Liver (tissue), 9 donors: ENCODE data around the gene BOC. TPM values are rescaled to one million over a fixed set of nuclear protein-coding genes. Genes with fewer than 3 reads are reported as not detected.

Source experiments
- DNase-seq: peaks from one replicate; pipeline ENCODE4 v3.0.0-alpha.2; 2017; ENCODE audit warnings: low spot score
- H3K27ac ChIP-seq, 2 donors: one replicate each; pipeline ENCODE4 v1.7.0; 2013; ENCODE audit warnings: inconsistent platforms in 2 of 2, low read length in 2 of 2, control low read depth in 1 of 2, low read depth in 1 of 2, mild to moderate bottlenecking in 1 of 2
- H3K27me3 ChIP-seq, 4 donors: one replicate each; pipeline versions ENCODE4 v1.6.1 to v1.7.0; 2013; ENCODE audit warnings: low read length in 3 of 4, inconsistent platforms in 1 of 4, mild to moderate bottlenecking in 1 of 4, moderate library complexity in 1 of 4; ENCODE audit not compliant: control insufficient read depth in 4 of 4, insufficient read depth in 4 of 4
- H3K36me3 ChIP-seq, 4 donors: one replicate each; pipeline versions ENCODE4 v1.6.1 to v1.7.0; 2013; ENCODE audit warnings: low read length in 3 of 4, mild to moderate bottlenecking in 3 of 4, low read depth in 1 of 4, moderate library complexity in 1 of 4; ENCODE audit not compliant: control insufficient read depth in 4 of 4, insufficient read depth in 3 of 4
- H3K4me1 ChIP-seq, 4 donors: one replicate each; pipeline versions ENCODE4 v1.6.1 to v1.7.0; 2013; ENCODE audit warnings: low read length in 3 of 4, mild to moderate bottlenecking in 3 of 4, moderate library complexity in 1 of 4; ENCODE audit not compliant: control insufficient read depth in 4 of 4, insufficient read depth in 4 of 4
- H3K4me3 ChIP-seq, 3 donors: one replicate each; pipeline versions ENCODE4 v1.6.1 to v1.7.0; 2013; ENCODE audit warnings: low read length in 3 of 3, control low read depth in 1 of 3, low read depth in 1 of 3, mild to moderate bottlenecking in 1 of 3
- H3K9ac ChIP-seq, 2 donors: one replicate each; pipeline ENCODE4 v1.7.0; 2013; ENCODE audit warnings: low read length in 2 of 2, mild to moderate bottlenecking in 2 of 2, moderate library complexity in 2 of 2, control low read depth in 1 of 2, low read depth in 1 of 2
- H3K9me3 ChIP-seq, 4 donors: one replicate each; pipeline versions ENCODE4 v1.6.1 to v1.7.0; 2013; ENCODE audit warnings: low read length in 3 of 4; ENCODE audit not compliant: control insufficient read depth in 4 of 4
- ATF3 ChIP-seq: IDR thresholded peaks from 2 replicates; pipeline ENCODE4 v1.6.1; 2016; ENCODE audit warnings: antibody characterized with exemption
- CTCF ChIP-seq: fragments of 150-350 bp; IDR thresholded peaks from 2 replicates; pipeline ENCODE4 v1.5.1; 2017; ENCODE audit warnings: improper control_type of control experiment, low read depth, low read length; ENCODE audit not compliant: missing input control
- EGR1 ChIP-seq, 2 donors: IDR thresholded peaks; 2 replicates each; pipeline ENCODE4 v1.6.1; 2016 to 2018; ENCODE audit warnings: antibody characterized with exemption in 2 of 2, low read depth in 2 of 2
- HNF4A ChIP-seq, 2 donors: conservative IDR thresholded peaks; 2 replicates each; pipeline ENCODE4 v1.6.1; 2016; ENCODE audit warnings: antibody characterized with exemption in 2 of 2, mild to moderate bottlenecking in 2 of 2
- HNF4G ChIP-seq: IDR thresholded peaks from 2 replicates; pipeline ENCODE4 v1.6.1; 2016; ENCODE audit warnings: antibody characterized with exemption
- JUND ChIP-seq, 2 donors: IDR thresholded peaks; 2 replicates each; pipeline ENCODE4 v1.6.1; 2016; ENCODE audit warnings: antibody characterized with exemption in 2 of 2
- MAX ChIP-seq: IDR thresholded peaks from 2 replicates; pipeline ENCODE4 v1.6.1; 2016; ENCODE audit warnings: antibody characterized with exemption
- NR2F2 ChIP-seq: IDR thresholded peaks from 2 replicates; pipeline ENCODE4 v1.6.1; 2016; ENCODE audit warnings: antibody characterized with exemption
- RAD21 ChIP-seq, 2 donors: IDR thresholded peaks; 2 replicates each; pipeline ENCODE4 v1.6.1; 2016; ENCODE audit warnings: antibody characterized with exemption in 2 of 2, mild to moderate bottlenecking in 2 of 2
- RXRA ChIP-seq, 2 donors: IDR thresholded peaks; 2 replicates each; pipeline ENCODE4 v1.6.1; 2017 to 2018; ENCODE audit warnings: antibody characterized with exemption in 2 of 2, mild to moderate bottlenecking in 1 of 2
- TAF1 ChIP-seq: conservative IDR thresholded peaks from 2 replicates; pipeline ENCODE4 v1.6.1; 2016; ENCODE audit warnings: antibody characterized with exemption, mild to moderate bottlenecking
- YY1 ChIP-seq: IDR thresholded peaks from 2 replicates; pipeline ENCODE4 v1.6.1; 2016; ENCODE audit warnings: antibody characterized with exemption, mild to moderate bottlenecking
- ZBTB33 ChIP-seq: IDR thresholded peaks from 2 replicates; pipeline ENCODE4 v1.6.1; 2016; ENCODE audit warnings: antibody characterized with exemption
- WGBS: extraction: QIAGEN DNeasy Blood & Tissue Kit; methylation state at CpG from one replicate; pipeline ENCODE4 v1.1.7; 2013; 5-methylcytosine and 5-hydroxymethylcytosine counted together
- polyA plus RNA-seq, 2 donors: library from polyadenylated mRNA; stranded (reverse) in 1 of 2; unstranded in 1 of 2; fragments of 200-250 nt in 1 of 2; fragments of >200 nt in 1 of 2; fragmentation: Nextera tagmentation in 1 of 2; extraction: Ambion mirVana in 1 of 2; gene quantifications; one replicate each; pipeline versions ENCODE4 v1.2.1 to v1.2.3, GENCODE V29; 2013 to 2015
- total RNA-seq, 2 donors: library from RNA; depleted of rRNA; stranded (reverse); fragments of >200 nt; gene quantifications; one replicate each; pipeline ENCODE4 v1.2.3, GENCODE V29; 2014
- donor health status: healthy.
- donor health status: healthy.
- donor health status: healthy.
- donor health status: healthy.
- donor health status: healthy.

BOC gene
- total and polyA plus RNA-seq, 4 donors, result 0.31 to 1.5 (median 0.65) TPM; not detected in 1

GRCh38 chr3:113273604-113274378 is 62.4 kb downstream of the BOC start:
- 92% methylated on average over 13 of the region's 13 CpGs for WGBS
- H3K4me1 ChIP-seq, result peaks cover 0 to 6% (median 0%) of the 10 kb centered on the region in 4 donors
- H3K36me3 ChIP-seq, result no peaks in the 10 kb centered on the region
- DNase-seq, result no peak
- no peaks in the 10 kb centered on the region for H3K27me3 ChIP-seq
- no peak overlapping the region for H3K27ac ChIP-seq
- H3K9ac ChIP-seq, result no peak overlapping the region
- H3K9me3 ChIP-seq, result no peaks in the 10 kb centered on the region
- TF ChIP-seq TAF1, result no peak
- TF ChIP-seq RXRA (IDR thresholded peaks at IDR 0.05), result no peak
- TF ChIP-seq HNF4G, result no peak
- TF ChIP-seq HNF4A (conservative IDR thresholded peaks at IDR 0.05), result no peak
- no peak for TF ChIP-seq YY1
- no peak for TF ChIP-seq ZBTB33
- TF ChIP-seq ATF3, result no peak
- TF ChIP-seq MAX, result no peak
- H3K4me3 ChIP-seq, result no peak overlapping the region

- Histone ChIP-seq H3K4me1 (peaks cover 0 to 6% (median 0%) of the 10 kb centered on the region in 4 donors), H3K36me3 (no peaks in the 10 kb centered on the region), H3K27ac (no peak overlapping the region), H3K9ac (no peak overlapping the region), H3K27me3 (no peaks in the 10 kb centered on the region), H3K9me3 (no peaks in the 10 kb centered on the region), H3K4me3 (no peak overlapping the region)
- TF ChIP-seq CTCF (no peak), NR2F2 (no peak), JUND (IDR thresholded peaks at IDR 0.05) (no peak), YY1 (no peak)
- no peak for DNase-seq
- WGBS, result 86% methylated on average over 20 of the region's 20 CpGs
Measured at GRCh38 chr3:113274425-113275257, 63.3 kb downstream of the BOC start.

GRCh38 chr3:113275258-113275556 is 63.9 kb downstream of the BOC start:
- Histone ChIP-seq H3K27me3 (no peaks in the 10 kb centered on the region), H3K9me3 (no peaks in the 10 kb centered on the region), H3K4me3 (no peak overlapping the region), H3K36me3 (no peaks in the 10 kb centered on the region), H3K4me1 (peaks cover 0 to 6% (median 0%) of the 10 kb centered on the region in 4 donors), H3K27ac (no peak overlapping the region), H3K9ac (no peak overlapping the region)
- no peak for DNase-seq
- 86% methylated on average over 6 of the region's 6 CpGs for WGBS
- no peak for TF ChIP-seq EGR1 (IDR thresholded peaks at IDR 0.05; ENCODE audit: low read depth in 2 of 2)
- no peak for TF ChIP-seq RXRA (IDR thresholded peaks at IDR 0.05)
- TF ChIP-seq RAD21 (IDR thresholded peaks at IDR 0.05), result no peak
- no peak for TF ChIP-seq NR2F2
- TF ChIP-seq HNF4A (conservative IDR thresholded peaks at IDR 0.05), result no peak
- TF ChIP-seq YY1, result no peak
- TF ChIP-seq MAX, result no peak
- TF ChIP-seq ZBTB33, result no peak
